Measurements from ENCODE around the gene OTOF. TPM values are rescaled to one million over a fixed set of nuclear protein-coding genes. Genes with fewer than 3 reads are reported as not detected.
"Not testable (repeated sequence)": the region's sequence is repeated elsewhere in the genome, so short reads cannot be mapped to it uniquely, and the experiment has no call there.

OTOF gene
- total RNA-seq, 1 experiment from 2014 or later, result 0.08 TPM

DNA sequence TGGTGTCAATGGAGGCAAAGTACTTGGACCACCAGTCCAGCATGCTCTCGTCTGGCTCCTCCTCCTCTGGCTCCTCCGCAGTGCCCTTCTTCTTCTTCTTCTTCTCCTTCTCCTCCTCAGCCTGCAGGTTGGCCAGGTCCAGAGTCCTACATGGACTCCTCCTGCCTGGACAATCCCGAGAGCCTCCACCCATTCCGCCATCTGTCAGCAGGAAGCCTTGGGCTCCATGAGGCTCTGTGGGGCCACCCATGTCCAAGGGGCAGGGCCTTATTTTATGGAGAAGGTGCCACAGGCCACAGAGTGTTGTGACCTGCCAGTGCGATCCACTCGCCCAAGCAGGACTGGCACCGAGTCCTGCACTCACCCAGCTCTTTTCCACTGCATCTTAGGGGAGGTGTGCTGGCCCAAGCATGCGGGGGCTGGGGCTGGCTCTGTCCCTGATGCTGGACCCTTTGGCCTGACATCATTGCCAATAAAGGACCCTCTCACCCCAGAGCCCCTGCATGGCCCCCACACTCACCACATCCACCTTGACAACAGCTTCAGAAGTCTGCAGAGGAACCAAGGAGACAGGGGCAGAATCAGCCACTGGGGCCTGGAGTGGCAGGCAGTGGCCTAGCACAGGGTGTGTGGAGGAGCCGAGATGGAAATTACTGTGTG lies 7.2 kb downstream of the OTOF start:
- Histone ChIP-seq H3K9me3 (replicated peaks) (no peaks in the 10 kb centered on the region), H3K27me3 (no peaks in the 10 kb centered on the region), H3K27ac (no peak overlapping the region), H3K36me3 (no peaks in the 10 kb centered on the region), H3K4me1 (no peaks in the 10 kb centered on the region), H3K4me3 (no peak overlapping the region)
- no peak for DNase-seq

DNA sequence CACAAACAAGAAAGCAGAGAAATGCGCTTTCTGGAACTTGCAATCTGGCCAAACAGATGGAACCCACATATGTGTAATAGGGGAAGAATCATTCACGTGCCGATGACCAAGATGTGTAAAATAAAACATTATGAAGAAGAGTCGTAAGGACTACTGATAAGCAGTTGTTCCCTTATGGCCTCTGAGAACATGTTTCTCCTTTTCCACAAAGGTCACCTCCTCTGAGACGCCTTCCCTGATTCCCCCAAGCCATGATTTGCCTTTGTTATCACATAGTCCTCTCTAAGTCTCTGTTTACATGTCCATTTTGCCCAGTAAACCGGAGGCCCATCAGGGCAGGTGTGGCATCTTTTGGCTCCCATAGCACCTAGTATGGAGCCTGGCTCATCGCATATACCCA lies 8.0 kb downstream of the OTOF start:
- H3K4me3 ChIP-seq, result no peak overlapping the region

DNA sequence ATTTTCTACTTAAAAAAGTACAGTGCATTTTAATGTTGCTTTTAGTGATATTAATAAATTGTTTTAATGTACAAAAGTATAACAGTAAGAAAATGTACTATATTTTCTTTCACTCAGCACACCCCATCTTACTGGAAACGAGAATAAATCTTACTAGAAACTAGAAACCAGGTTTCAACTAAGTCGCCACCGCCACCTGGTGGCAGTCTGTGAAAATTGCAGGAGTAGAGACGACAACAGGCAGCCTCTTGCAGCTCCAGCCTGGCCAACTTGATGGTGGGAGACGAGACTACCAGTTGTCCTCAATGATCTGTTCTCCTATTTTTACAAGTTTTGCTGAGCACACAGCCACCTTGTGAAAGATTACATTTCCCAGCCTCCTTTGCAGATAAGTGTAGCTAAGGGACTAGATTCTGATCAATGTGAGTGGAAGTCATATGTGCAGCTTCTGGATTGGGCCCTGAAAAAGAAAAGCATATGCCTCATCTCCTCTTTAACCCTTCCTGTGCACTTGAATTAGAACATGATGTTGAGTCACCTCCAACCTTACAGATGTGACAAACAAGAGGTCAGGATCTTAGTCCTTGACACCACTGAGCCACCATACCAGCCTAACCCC lies 8.7 kb downstream of the OTOF start:
- H3K4me3 ChIP-seq, result no peak overlapping the region
- no peaks in the 10 kb centered on the region for H3K36me3 ChIP-seq
- no peaks in the 10 kb centered on the region for H3K27me3 ChIP-seq
- H3K4me1 ChIP-seq, result no peaks in the 10 kb centered on the region
- no peak overlapping the region for H3K27ac ChIP-seq
- H3K9me3 ChIP-seq (replicated peaks), result no peaks in the 10 kb centered on the region
- DNase-seq, result peak; percentile 80 to 94

More for the DNA sequence above, 8.0 kb downstream of the OTOF start:
- H3K27me3 ChIP-seq, result no peaks in the 10 kb centered on the region
- no peaks in the 10 kb centered on the region for H3K9me3 ChIP-seq (replicated peaks)
- H3K4me1 ChIP-seq, result no peaks in the 10 kb centered on the region
- no peak overlapping the region for H3K27ac ChIP-seq
- no peak for DNase-seq
- no peaks in the 10 kb centered on the region for H3K36me3 ChIP-seq

DNA sequence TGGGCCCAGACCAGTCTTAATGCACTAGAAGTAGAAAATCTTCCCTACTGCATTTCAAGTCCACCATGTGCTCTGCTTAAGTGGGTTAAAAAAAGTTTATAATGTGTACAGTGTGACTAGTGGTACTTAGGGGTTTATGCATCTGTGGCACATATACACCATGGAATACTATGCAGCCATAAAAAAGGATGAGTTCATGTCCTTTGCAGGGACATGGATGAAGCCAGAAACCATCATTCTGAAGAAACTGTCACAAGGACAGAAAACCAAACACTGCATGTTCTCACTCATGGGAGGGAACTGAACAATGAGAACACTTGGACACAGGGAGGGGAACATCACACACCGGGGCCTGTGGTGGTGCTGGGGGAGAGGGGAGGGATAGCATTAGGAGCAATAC lies 9.4 kb downstream of the OTOF start:
- not testable (repeated sequence) for H3K27me3 ChIP-seq; H3K4me3 ChIP-seq; DNase-seq; H3K27ac ChIP-seq; H3K9me3 ChIP-seq (replicated peaks); H3K36me3 ChIP-seq; H3K4me1 ChIP-seq

DNA sequence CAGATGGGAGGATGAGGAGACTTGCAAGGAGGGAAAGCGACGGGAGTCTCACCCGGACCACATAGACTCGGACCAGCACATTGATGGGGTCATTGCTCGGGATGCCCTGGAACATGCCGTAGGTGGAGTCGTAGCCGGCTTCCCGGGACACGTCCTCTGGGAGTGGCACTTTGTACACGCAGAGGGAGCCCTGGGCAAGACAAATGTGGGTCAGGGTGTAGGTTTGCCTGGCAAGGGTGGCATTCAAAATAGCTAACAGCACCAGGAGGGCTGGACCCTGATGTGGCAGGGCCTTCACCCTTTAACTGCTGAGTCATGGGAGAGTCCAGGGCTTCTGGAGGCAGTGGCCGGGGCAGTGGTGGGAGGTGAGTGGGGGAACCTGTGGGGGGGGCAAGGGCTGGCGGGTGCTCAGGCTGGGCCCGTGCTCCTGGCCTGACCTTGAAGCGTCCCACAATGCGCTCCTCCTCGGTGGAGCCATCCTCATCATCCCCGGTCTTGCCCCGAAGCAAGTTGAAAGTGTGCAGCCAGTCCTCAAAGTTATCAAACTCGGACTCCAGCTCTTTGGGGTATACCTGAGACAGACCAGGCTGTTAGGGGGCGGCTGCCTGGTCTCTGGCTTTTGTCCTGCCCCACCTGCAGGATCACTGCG lies 11.1 kb downstream of the OTOF start:
- no peak overlapping the region for H3K27ac ChIP-seq
- no peak for DNase-seq
- no peaks in the 10 kb centered on the region; the same call in 1 of the 2 replicates for H3K4me1 ChIP-seq
- no peak overlapping the region for H3K4me3 ChIP-seq
- no peaks in the 10 kb centered on the region for H3K36me3 ChIP-seq
- H3K27me3 ChIP-seq, result no peaks in the 10 kb centered on the region
- H3K9me3 ChIP-seq (replicated peaks), result no peaks in the 10 kb centered on the region

DNA sequence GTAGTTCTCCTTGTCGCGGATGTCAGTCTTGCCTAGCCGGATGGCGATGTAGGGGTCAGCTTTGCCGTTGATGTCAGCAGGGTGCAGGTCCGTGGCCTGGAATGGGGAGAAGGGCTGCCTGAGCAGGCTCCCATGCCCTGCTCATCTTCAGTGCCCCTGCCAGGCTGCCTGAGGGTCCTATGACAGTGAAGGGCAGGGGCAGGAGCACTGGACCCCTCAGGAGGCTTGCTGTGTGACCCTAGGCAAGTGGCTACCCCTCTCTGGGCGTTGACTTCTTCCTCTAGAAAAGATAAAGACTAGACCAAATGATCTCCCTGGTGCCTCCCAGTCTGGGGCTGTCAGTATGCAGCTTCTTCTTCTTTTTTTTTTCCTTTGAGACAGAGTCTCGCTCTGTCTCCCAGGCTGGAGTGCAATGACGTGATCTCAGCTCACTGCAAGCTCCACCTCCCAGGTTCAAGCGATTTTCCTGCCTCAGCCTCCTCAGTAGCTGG lies 11.9 kb downstream of the OTOF start:
- H3K9me3 ChIP-seq (replicated peaks), result no peaks in the 10 kb centered on the region
- no peaks in the 10 kb centered on the region for H3K27me3 ChIP-seq
- no peaks in the 10 kb centered on the region; the same call in 1 of the 2 replicates for H3K4me1 ChIP-seq
- no peak overlapping the region for H3K27ac ChIP-seq
- DNase-seq, result no peak
- no peak overlapping the region for H3K4me3 ChIP-seq
- no peaks in the 10 kb centered on the region for H3K36me3 ChIP-seq

DNA sequence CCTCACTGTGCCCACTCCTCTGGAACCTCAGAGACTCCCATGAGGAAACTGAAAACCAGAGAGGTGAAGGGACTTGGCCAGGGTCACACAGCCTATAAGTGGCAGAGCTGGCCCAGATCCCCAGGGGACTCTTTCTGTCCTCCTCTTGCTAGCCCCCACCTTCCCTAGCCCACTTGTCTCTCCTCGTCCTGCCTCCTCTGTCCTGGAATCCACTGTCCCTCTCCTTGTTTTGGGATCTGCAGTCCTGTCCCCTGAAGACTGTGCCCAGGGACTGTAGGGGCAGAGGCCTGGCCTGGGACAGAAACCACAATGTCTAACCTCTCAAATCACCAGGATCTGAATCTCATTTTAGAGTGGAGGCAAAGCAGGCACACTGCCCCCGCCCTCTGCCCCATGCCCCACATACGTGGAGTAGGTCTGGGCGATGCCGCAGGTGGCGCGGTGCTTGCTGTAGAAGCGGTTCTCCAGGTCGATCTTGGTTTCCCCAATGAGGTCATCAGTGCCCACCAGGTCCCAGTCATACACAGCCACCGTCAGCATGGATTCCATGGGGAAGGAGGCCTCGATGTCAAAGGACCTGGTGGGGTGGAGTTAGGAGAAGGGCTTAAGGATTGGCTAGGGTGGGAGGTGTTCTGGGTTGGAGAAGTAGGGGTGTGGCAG lies 12.5 kb downstream of the OTOF start:
- Histone ChIP-seq H3K27me3 (no peaks in the 10 kb centered on the region), H3K4me1 (no peaks in the 10 kb centered on the region; the same call in 1 of the 2 replicates), H3K27ac (no peak overlapping the region), H3K36me3 (no peaks in the 10 kb centered on the region), H3K4me3 (no peak overlapping the region), H3K9me3 (replicated peaks) (no peaks in the 10 kb centered on the region)
- no peak for DNase-seq

DNA sequence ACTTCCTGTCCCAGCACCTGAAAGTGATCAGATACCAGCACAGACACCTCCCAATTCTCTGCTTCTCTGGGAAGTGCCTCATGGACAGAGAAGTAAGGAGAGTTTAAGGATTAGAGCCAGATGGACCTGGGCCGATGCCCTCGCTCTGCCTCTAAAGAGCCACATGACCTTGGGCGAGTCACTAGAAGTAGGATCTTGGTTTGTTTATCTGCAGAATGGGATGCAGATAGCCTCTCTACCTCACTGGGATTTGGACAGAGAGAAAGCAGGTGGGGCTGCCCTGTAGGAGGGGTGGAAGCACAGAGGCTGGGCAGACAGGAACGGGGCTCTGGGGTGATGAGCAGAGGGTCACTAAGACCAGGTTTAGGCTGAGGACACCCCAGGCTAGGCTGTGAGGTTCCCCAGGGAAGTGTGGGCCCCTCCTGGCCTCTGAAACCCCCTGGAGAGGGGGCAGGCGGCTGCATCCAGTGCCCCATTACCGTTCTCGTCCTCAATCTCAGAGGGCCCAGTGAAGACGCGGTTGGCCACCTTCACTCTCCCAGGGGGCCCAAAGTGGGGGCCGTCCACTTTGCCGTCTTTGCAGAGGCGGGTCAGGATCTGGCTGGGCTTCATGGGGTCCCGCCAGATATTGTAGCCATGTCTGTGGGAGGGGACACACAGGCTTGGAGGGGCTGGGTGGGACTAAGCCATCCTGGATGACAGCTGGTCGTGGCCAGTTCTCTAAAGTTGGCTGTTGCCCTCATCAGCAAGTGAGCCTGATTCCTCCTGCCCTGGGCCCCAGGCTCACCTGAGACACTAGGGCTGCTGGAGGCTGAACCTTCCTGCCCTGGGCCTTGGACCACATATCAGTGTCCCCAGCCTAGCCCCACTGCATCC lies 13.3 kb downstream of the OTOF start:
- Histone ChIP-seq H3K4me1 (no peaks in the 10 kb centered on the region; the same call in 1 of the 2 replicates), H3K36me3 (no peaks in the 10 kb centered on the region), H3K27ac (no peak overlapping the region), H3K4me3 (no peak overlapping the region), H3K9me3 (replicated peaks) (no peaks in the 10 kb centered on the region), H3K27me3 (no peaks in the 10 kb centered on the region)
- DNase-seq, result no peak

DNA sequence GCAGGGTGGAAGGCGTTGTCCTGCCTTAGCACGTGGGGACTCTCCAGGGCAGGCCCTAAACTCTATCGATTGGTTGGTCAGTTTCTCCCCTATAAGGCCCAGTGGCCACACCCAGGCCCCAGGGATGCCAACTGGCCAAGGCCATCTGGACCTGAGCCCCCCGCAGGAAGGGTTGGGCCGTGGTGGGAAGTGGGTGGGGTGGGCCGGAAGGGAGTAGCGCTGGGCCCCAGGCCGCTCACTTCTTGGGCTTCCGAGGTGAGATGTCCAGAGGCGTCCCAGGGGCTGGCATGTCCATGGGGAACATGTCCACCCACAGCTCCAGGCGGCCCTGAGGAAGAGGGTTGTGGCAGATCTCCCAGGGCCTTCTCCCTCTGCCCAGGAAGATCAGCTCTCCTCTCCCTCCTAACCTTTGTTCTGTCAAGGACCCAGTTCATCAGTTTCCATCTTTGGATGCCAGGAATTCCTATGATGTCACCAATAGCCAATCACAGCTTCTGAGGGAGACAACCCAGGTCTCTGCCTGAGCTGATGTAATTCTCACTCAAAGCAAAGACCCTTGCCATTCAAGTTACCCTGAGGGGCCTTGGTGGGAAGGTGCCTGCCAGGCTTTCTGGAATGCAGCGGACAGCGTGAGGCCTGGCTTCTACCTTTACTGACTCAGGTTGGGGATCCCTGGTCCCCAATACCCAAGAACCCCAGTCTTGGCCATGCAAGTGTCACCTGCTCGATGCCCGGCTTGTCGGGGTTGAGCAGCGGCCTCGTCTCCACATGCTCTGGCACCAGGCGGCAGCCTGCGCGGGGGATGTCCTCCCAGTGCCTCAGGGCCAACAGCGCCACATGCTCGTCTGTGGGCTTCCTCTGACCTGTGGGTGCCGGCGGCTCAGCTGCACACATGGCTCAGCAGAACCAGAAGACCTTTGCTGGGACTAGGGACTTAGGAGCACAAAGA lies 14.4 kb downstream of the OTOF start:
- Histone ChIP-seq H3K9me3 (replicated peaks) (no peaks in the 10 kb centered on the region), H3K4me3 (no peak overlapping the region), H3K36me3 (no peaks in the 10 kb centered on the region), H3K27ac (no peak overlapping the region), H3K4me1 (no peaks in the 10 kb centered on the region; the same call in 1 of the 2 replicates), H3K27me3 (peaks cover 2% of the 10 kb centered on the region)
- no peak for DNase-seq

DNA sequence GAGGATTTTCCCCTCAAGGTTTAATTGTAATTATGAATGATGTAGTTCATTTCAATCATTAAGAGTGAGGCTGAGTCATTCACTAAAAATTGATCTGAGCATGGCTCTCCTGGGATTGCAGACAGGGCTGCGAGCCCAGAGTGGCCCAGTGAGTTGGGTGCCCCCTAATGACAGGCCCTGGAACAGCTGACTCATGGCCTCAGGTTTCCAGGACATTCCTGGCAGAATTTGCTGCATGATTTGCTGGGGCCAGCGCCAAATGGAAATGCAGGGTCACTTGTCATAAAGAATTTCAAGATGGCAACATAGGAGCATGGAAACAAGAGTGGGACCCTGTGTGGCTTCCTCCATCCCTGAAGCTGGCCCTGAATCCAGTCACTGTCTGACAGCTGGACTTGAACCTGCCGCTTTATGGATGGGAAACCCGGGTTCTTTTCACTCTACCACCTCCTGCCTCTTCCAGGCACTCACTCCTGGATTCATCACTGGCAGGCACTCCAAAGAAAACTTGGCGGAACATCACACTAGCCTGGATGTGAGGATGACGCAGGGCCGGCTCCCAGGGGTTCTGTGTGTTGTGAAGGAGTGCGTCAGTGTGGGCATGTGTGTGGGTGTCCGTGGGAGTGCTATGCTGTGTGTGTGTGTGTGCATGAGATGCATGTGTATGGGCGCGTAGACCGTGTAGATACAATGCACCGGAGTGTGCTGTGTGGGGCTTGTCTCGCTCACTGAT lies 15.2 kb downstream of the OTOF start:
- Histone ChIP-seq H3K36me3 (no peaks in the 10 kb centered on the region), H3K27ac (no peak overlapping the region), H3K4me3 (no peak overlapping the region), H3K9me3 (replicated peaks) (no peaks in the 10 kb centered on the region), H3K4me1 (no peaks in the 10 kb centered on the region; the same call in 1 of the 2 replicates), H3K27me3 (peaks cover 10% of the 10 kb centered on the region)
- DNase-seq, result peak; percentile 55 to 73

DNA sequence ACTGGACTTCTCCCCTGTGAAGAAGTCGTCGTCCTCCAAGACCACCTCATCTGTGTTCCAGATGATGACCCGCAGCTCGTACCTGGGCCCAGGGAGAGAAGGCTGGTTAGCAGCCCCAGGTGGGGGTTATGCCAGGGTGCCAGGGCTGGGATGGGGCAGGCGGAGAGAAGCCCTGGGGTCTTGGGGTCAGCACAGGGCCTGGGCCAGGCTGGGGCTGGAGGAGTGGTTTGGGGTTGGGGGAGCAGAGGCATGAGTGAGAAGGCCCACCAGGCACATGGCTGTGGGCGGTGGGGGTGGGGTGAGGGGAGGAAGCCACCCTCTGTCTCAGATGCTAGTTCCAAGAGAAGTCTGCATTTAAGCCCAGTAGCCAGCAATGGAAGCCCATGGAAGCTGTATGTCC lies 15.8 kb downstream of the OTOF start:
- Histone ChIP-seq H3K4me1 (no peaks in the 10 kb centered on the region; the same call in 1 of the 2 replicates), H3K9me3 (replicated peaks) (no peaks in the 10 kb centered on the region), H3K36me3 (no peaks in the 10 kb centered on the region), H3K4me3 (no peak overlapping the region), H3K27ac (no peak overlapping the region), H3K27me3 (peaks cover 13% of the 10 kb centered on the region)
- no peak for DNase-seq

DNA sequence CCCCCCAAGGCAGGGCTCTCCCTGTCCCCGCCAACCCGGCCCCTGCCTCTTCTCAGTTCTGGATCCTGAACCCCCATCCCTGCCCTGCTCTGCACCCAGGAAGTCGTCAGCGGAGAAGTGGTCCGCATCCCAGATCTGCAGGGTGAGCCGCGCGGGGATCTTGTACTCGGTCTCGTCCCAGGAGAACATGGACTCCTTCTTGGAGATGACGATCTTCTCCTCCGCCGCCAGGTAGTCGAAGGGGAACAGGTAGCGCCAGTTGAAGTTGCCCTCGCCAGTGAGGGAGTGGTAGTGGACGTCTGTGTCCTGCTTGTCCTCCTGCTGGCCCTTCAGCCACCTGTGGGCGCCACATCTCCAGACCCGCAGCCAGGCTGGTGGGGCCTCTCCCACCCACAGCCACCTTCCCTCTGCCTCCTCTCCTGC lies 16.3 kb downstream of the OTOF start:
- no peaks in the 10 kb centered on the region for H3K9me3 ChIP-seq (replicated peaks)
- H3K36me3 ChIP-seq, result no peaks in the 10 kb centered on the region
- peaks cover 13% of the 10 kb centered on the region for H3K27me3 ChIP-seq
- H3K27ac ChIP-seq, result no peak overlapping the region
- no peak for DNase-seq
- no peak overlapping the region for H3K4me3 ChIP-seq
- no peaks in the 10 kb centered on the region; the same call in 1 of the 2 replicates for H3K4me1 ChIP-seq

DNA sequence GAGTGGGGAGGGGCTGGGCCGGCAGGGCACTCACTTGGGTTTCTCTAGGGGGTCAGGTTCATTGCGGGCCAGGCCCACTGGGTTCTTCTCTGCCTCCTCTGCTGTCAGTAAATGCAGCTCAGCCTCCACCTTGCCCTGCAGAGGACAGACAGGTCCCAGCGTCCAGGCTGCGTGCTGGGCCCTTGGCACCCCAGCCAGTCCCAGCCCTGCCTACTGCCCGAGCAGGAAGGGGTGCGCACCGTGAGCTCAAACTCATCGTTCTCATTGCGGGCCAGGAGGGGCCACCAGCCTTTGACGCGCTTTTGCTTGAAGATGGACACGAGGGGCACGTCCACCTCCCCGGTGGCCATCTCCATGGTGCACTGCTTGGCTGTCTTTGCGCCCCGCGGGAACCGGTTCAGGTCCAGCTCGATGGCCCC lies 17.3 kb downstream of the OTOF start:
- no peak overlapping the region for H3K27ac ChIP-seq
- no peak for DNase-seq

More for the DNA sequence above, 17.3 kb downstream of the OTOF start:
- no peaks in the 10 kb centered on the region for H3K36me3 ChIP-seq
- peaks cover 13% of the 10 kb centered on the region for H3K27me3 ChIP-seq
- H3K4me1 ChIP-seq, result no peaks in the 10 kb centered on the region; the same call in 1 of the 2 replicates
- no peak overlapping the region for H3K4me3 ChIP-seq
- H3K9me3 ChIP-seq (replicated peaks), result no peaks in the 10 kb centered on the region

Measured in SJCRH30 (cell line).